ENCODE data around the gene SLX4IP. TPM values are rescaled to one million over a fixed set of nuclear protein-coding genes. Genes with fewer than 3 reads are reported as not detected.
A peak's percentile ranks its signal among the peaks of the same experiment; 100 is the strongest.

The SLX4IP gene
- total and polyA plus RNA-seq, 2 of the 13 experiments (the other 11 are each of a cell fraction or from before 2014, with no cell fraction given) = 3.6 to 7.3 TPM

- TF ChIP-seq, protein P1, sequence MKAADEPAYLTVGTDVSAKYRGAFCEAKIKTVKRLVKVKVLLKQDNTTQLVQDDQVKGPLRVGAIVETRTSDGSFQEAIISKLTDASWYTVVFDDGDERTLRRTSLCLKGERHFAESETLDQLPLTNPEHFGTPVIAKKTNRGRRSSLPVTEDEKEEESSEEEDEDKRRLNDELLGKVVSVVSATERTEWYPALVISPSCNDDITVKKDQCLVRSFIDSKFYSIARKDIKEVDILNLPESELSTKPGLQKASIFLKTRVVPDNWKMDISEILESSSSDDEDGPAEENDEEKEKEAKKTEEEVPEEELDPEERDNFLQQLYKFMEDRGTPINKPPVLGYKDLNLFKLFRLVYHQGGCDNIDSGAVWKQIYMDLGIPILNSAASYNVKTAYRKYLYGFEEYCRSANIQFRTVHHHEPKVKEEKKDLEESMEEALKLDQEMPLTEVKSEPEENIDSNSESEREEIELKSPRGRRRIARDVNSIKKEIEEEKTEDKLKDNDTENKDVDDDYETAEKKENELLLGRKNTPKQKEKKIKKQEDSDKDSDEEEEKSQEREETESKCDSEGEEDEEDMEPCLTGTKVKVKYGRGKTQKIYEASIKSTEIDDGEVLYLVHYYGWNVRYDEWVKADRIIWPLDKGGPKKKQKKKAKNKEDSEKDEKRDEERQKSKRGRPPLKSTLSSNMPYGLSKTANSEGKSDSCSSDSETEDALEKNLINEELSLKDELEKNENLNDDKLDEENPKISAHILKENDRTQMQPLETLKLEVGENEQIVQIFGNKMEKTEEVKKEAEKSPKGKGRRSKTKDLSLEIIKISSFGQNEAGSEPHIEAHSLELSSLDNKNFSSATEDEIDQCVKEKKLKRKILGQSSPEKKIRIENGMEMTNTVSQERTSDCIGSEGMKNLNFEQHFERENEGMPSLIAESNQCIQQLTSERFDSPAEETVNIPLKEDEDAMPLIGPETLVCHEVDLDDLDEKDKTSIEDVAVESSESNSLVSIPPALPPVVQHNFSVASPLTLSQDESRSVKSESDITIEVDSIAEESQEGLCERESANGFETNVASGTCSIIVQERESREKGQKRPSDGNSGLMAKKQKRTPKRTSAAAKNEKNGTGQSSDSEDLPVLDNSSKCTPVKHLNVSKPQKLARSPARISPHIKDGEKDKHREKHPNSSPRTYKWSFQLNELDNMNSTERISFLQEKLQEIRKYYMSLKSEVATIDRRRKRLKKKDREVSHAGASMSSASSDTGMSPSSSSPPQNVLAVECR (CRISPR knock-in tag; IDR thresholded peaks at IDR 0.05; ENCODE audit: borderline replicate concordance) = no peak
- no peak for TF ChIP-seq ZNF75D (CRISPR knock-in tag; IDR thresholded peaks at IDR 0.05; ENCODE audit: borderline replicate concordance)
- TF ChIP-seq TFDP1 (CRISPR knock-in tag; IDR thresholded peaks at IDR 0.05; ENCODE audit: borderline replicate concordance) = 0 out of 2 replicates have a peak, but pooled peaks have one; percentile 30
- no peak for TF ChIP-seq ARHGAP35 (CRISPR knock-in tag; IDR thresholded peaks at IDR 0.05; ENCODE audit: borderline replicate concordance)
- TF ChIP-seq ZNF749 (CRISPR knock-in tag; IDR thresholded peaks at IDR 0.05; ENCODE audit: borderline replicate concordance) = no peak
- TF ChIP-seq NCOA5 (CRISPR knock-in tag; IDR thresholded peaks at IDR 0.05) = no peak
- TF ChIP-seq NFYB (CRISPR knock-in tag; IDR thresholded peaks at IDR 0.05) = no peak
- TF ChIP-seq ELF4 (CRISPR knock-in tag; IDR thresholded peaks at IDR 0.05; ENCODE audit: borderline replicate concordance) = no peak
- no peak for TF ChIP-seq ZSCAN31 (CRISPR knock-in tag; IDR thresholded peaks at IDR 0.05; ENCODE audit: low read depth)
- no peak for TF ChIP-seq JUNB (CRISPR knock-in tag; IDR thresholded peaks at IDR 0.05; ENCODE audit: borderline replicate concordance)
- TF ChIP-seq IKZF1 (IDR thresholded peaks at IDR 0.05) = no peak
- TF ChIP-seq ZNF646 (CRISPR knock-in tag; IDR thresholded peaks at IDR 0.05) = no peak
- TF ChIP-seq MATR3 (CRISPR knock-in tag; IDR thresholded peaks at IDR 0.05) = no peak
- TF ChIP-seq JARID2 (CRISPR knock-in tag; IDR thresholded peaks at IDR 0.05; ENCODE audit: insufficient replicate concordance) = no peak
- TF ChIP-seq, protein P2, sequence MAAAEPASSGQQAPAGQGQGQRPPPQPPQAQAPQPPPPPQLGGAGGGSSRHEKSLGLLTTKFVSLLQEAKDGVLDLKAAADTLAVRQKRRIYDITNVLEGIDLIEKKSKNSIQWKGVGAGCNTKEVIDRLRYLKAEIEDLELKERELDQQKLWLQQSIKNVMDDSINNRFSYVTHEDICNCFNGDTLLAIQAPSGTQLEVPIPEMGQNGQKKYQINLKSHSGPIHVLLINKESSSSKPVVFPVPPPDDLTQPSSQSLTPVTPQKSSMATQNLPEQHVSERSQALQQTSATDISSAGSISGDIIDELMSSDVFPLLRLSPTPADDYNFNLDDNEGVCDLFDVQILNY (CRISPR knock-in tag; conservative IDR thresholded peaks at IDR 0.05) = no peak
- TF ChIP-seq THYN1 (CRISPR knock-in tag; IDR thresholded peaks at IDR 0.05; ENCODE audit: borderline replicate concordance, low read depth) = no peak
Measured at GRCh38 chr20:10673176-10673841, 238.2 kb downstream of the SLX4IP start (continued).
